AML-193 (cell line): ENCODE data around the gene TPGS2.
"Not testable (repeated sequence)": the region's sequence is repeated elsewhere in the genome, so short reads cannot be mapped to it uniquely, and the experiment has no call there.

Experiments used
- DNase-seq, 2 experiments: peaks; one replicate each; lab custom pipeline; 2025; lab: John Stamatoyannopoulos, UW

TPGS2 gene

GRCh38 chr18:36772241-36772723 lies 56.5 kb downstream of the TPGS2 start:
- DNase-seq = no peak

- no peak for DNase-seq
These were observed 57.6 kb downstream of the TPGS2 start for GRCh38 chr18:36771245-36771644.

GRCh38 chr18:36770315-36770946 lies 58.4 kb downstream of the TPGS2 start:
- DNase-seq = no peak

- DNase-seq = peak; percentile 7 to 24
These were observed 59.0 kb downstream of the TPGS2 start for GRCh38 chr18:36769611-36770314.

DNA sequence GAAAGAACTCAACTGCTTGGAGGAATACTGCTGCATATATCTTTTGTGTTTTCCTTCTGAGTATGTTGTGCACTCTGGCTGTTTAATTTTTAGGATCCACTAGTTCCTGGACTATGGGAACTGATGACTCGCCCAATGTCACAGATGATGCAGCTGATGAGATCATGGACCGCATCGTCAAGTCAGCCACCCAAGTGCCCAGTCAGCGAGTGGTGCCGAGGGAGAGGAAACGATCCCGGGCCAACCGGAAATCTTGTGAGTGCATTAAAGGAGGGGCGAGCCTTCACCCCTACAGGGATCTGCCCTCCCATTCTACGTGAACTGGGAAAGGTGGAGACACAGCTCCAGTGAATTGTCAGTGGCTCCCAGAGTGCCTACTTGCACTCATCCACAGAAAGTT lies 59.6 kb downstream of the TPGS2 start:
- no peak for DNase-seq

DNA sequence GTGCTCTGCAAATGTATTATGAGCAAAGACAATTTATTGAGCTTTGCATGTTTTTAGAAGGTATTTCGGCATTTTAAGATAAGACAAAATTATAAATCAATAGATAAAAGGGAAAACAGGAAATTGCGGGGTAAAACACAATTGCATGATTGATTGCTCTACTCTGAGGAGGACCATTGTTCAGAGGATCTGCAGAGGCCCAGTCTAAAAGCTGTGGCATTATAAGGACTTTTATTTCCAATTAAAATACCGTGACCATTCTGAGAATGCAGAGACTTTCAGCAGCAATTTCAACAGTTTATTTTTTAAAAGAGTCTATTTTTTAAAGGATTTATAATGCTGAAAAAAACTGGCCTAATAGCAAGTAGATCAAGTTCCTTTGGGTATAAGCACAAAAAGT lies 62.0 kb downstream of the TPGS2 start:
- DNase-seq = no peak

DNA sequence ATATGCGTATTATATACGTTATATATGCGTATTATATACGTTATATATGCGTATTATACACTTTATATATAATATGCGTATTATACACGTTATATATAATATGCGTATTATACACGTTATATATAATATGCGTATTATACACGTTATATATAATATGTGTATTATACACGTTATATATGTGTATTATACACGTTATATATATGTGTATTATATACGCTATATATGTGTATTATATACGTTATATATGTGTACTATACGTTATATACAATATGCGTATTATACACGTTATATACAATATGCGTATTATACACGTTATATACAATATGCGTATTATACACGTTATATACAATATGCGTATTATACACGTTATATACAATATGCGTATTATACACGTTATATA lies 65.8 kb downstream of the TPGS2 start:
- not testable (repeated sequence) for DNase-seq

GRCh38 chr18:36762074-36762473 lies 66.7 kb downstream of the TPGS2 start:
- DNase-seq = no peak

- no peak for DNase-seq
These were observed 67.6 kb downstream of the TPGS2 start for GRCh38 chr18:36761186-36761698.

DNA sequence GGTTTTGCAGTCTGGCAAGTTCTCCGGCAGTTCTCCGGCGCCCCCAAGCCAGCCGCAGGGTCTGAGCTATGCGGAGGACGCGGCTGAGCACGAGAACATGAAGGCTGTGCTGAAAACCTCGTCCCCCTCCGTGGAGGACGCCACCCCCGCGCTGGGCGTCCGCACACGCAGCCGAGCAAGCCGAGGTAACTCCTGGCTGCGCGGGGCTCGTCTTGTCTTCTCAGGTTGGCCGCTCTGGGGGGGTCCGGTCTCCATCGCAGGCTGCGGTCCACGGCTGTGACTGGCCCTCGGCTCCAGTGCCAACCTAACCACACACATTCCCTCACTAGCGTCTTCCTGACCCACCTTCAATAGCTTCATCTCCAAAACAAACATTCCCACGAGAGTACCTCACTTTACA lies 68.2 kb downstream of the TPGS2 start:
- DNase-seq = no peak

DNA sequence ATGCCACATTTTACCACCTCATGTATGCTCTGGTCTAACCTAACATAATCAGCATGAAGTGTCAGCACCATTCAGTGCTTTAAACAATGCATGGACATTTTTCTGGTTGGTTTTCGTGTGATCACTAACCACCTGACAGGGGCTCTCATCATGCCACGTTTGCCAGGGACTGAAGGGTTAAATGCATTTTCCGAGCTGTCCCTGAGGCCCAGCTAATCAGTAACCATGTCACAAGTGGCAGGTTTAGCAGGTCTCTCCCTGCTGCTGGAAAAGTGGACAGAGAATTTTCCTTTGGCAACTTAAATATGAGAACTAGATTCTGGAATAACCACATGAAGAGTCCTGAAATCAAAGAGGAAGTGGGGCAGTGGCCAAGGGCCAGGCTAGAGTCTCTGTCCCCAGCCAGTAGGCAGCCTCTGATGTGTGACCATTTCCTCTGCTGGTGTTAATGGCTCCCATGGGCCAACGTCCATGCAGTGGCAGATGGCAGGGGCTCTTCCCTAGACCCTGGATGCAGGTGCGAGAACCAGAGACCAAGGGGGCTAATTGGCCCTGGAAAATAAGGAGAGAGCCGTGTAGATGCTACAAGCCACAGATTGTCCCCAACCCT lies 69.5 kb downstream of the TPGS2 start:
- DNase-seq = no peak

DNA sequence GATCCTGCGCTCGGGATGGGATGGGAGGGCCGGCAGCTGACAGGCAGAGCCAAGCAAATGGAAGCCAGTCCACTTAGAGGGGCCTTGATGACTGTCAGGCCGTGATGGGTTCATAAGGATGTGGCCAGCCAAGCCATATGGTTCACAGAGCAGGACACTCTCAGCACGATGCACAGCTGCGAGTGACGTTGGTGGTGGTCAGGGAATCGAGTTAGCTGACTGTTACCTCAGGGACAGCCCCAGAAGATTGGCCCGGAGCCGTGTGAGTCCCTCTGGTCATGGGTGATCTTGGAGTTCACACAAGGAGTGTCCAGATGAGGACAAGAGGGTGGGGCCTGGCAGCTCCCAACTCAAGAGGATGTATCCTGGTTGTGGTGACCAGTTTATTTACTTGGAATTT lies 70.2 kb downstream of the TPGS2 start:
- no peak for DNase-seq

GRCh38 chr18:36757991-36758390 lies 70.8 kb downstream of the TPGS2 start:
- DNase-seq = no peak

DNA sequence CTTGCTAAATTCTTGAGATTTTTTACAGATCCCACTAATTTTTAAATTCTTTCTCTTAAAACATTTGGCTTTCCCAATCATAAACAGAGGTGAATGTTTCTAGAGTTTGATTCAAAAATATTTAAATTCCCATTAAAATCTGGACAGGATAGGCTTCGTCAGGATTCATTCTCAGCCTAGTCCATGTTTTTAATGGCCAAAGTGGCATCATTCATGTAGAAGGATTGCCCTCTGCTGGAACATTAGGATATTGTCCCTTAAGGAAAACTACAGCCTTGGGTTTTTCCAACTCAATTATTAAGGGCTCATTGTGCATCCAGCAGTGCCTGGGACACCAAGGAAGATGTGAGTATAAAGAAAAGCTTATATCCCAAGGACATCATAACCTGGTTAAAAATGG lies 71.7 kb downstream of the TPGS2 start:
- no peak for DNase-seq

DNA sequence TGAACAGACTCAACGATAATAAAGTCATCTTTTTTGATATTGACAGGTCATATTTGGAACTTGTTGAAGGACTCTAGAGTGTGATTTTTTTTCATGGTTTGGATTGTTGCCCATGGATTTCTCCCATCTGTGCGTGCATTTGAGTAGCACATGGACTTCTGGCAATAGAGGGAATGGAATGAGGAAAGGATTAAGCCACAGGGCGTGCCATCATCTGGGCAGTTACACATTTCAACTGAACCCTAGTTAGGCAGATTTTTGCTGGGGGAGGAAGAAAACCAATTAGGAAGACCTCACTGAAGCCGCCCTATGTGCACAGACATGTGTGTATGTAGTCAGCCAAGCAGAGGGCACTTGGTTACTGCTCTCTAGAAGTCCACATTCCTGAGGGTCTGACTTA lies 72.6 kb downstream of the TPGS2 start:
- DNase-seq = no peak

DNA sequence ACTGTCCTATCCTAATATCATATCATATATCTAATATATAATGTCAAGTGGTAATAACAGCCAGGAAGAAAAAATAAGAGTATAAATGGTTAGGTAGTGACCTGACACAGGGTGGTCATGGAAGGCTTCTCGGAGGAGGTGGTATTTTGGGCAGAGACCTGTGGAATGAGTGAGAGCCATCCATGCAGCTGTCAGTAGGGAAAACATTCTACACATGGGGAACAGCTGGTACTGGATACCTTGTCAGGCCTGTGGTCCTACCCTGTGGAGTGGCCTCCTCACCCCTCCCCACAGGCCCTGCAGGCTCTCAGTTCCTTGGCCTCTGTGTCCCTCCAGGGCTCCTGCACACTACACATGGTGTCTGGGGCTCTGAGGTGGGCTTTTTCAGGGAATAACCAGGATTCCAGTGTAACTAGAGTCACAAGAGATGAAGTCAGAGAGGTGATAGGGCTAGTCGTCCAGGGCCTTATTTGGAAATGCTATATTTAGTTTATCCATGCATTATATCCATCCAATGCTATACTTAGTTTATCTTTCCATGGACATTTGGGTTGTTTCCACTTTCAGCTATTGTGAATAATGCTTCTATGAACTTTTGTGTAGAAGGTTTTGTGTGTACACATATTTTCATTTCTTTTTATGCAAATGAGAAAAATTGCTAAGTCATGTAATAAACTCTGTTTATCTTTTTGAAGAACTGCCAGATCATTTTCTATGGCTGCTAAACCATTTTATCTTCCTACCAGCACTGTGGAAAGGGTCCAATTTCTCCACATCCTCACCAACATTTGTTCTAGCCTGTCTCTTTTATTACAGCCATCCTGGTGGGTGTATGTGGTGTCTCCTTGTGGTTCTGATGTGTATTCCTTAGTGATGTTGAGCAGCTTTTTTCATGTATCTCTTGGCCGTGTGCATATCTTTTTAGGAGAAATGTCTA lies 75.6 kb downstream of the TPGS2 start:
- DNase-seq = no peak

- DNase-seq = no peak
These were observed 83.4 kb downstream of the TPGS2 start for GRCh38 chr18:36745219-36745975.

GRCh38 chr18:36744261-36744876 lies 84.4 kb downstream of the TPGS2 start:
- no peak for DNase-seq
